Neuron (in vitro differentiated cells): Measurements from ENCODE around the gene DBN1.

ENCODE experiments used
- H2AFZ ChIP-seq: one replicate; pipeline ENCODE4 v1.6.1; 2013; ENCODE audit warnings: low read depth, mild to moderate bottlenecking, inconsistent platforms, low read length, moderate library complexity
- H3K27me3 ChIP-seq: one replicate; pipeline ENCODE4 v1.6.1; 2013; ENCODE audit warnings: low read length; ENCODE audit not compliant: insufficient read depth
- H3K36me3 ChIP-seq: one replicate; pipeline ENCODE4 v1.6.1; 2013; ENCODE audit warnings: low read length; ENCODE audit not compliant: insufficient read depth
- H3K4me1 ChIP-seq: one replicate; pipeline ENCODE4 v1.6.1; 2013; ENCODE audit warnings: low read length; ENCODE audit not compliant: insufficient read depth
- H3K4me3 ChIP-seq: 2 replicates; pipeline ENCODE4 v1.5.1; 2013; ENCODE audit warnings: mild to moderate bottlenecking, low read length, moderate library complexity
- H3K9me3 ChIP-seq: one replicate; pipeline ENCODE4 v1.6.1; 2013; ENCODE audit warnings: low read length

The DBN1 gene

DNA sequence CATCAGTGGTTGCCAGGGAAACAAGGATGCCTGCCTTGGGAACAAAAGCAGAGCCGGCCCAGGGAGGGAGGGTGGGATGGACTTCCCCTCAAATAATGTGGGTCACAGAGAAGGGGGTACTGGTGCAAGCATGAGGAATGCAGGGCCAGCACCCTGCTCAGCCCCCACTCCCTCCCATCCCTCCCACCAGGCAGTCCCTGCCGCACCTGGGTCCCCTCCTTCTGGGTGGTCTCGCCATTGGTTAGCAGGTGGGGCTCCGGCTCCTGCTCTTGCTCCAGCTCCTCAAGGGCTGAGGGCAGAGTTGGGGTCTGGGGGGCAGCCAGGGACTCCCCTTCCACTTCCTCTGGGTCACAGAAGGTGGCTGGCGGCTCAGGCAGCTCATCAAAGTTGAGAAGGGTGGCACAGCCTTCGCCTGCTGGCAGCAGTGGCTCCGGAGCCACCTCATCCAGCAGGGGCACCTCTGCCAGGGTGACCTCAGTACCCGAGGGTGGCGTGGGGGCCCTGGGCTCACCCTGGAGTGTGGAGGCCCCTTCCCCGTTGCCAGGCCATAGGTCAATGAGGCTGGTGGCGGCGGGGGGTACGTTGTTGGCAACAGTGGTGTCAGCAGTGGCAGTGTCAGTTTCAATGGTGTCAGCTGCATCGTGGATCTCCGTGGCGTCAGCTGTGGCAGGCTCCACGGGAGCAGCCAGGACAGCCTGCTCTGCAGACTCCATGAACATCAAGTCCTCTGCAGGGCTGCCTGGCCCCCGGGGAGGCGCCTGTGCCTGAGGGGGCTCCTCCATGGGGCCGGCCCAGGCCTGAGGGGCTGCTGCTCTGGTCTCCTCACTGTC is 15.4 kb downstream of the DBN1 start:
- no peak overlapping the region for H3K4me3 ChIP-seq
- no peaks in the 10 kb centered on the region for H3K27me3 ChIP-seq
- H3K9me3 ChIP-seq: no peaks in the 10 kb centered on the region
- H2AFZ ChIP-seq: no peak overlapping the region
- peaks cover 68% of the 10 kb centered on the region for H3K36me3 ChIP-seq
- peaks cover 42% of the 10 kb centered on the region for H3K4me1 ChIP-seq

DNA sequence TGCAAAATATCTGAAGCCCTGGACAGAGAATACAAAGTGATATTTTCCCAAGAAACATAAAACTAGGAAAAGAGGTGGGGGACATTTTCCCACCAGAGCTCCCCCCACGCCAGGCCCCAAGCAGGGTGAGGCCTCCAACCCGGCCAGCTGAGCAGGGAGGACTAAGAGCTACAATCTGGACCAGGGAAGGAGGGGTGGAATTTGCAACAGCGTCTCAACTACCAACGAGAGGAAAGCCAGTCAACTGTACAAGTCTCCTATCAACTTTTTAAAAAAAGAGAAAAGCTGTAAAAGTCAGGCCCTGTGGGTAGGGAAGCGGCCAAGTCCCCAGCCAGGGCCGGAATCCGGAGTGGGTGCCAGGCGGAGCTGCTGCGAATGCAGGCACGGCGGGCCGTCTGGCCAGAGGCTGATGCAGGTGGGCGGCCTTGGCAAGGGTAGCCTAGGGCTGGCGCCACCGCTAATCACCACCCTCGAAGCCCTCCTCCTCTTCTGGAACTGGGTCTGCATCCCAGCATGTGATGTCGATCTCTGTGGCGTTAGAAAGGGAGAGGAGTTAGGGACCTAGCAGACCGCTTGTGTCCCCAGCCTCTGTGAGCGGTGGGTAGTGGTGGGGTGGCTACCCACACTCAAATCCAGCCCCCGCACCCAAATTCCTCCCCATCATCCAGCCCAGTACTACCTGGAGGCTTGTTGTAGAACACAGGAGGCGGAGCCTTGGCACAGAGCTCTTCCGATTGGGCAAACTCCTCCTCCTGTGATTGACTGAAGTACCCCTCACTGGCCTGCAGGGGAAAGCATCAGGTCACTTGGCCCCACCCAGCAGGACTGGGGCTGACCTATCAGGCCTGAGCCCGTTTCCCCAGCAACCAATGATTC is 16.2 kb downstream of the DBN1 start:
- Histone ChIP-seq H3K4me3 (no peak overlapping the region), H3K27me3 (no peaks in the 10 kb centered on the region), H3K36me3 (peaks cover 68% of the 10 kb centered on the region), H2AFZ (no peak overlapping the region), H3K4me1 (peaks cover 44% of the 10 kb centered on the region), H3K9me3 (no peaks in the 10 kb centered on the region)

DNA sequence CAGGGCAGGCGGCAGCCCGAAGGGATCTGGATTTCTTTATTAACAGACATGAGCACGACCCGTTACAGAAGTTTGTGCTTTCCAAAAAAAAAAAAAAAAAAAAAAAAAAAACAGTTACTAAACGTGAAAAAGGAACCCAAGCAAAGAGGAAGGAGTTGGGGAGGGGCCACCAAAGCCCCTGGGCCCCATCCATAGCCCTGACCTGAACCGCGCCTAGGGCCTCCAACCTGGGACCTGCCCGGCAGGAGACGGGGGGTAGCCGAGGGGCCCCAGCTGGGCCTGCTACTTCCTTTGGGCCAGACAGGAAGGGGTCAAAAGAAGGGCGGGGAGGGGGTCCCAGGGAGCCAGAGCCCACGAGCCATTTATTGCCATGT is 16.9 kb downstream of the DBN1 start:
- Histone ChIP-seq H3K27me3 (no peaks in the 10 kb centered on the region), H3K36me3 (peaks cover 66% of the 10 kb centered on the region), H3K4me1 (peaks cover 44% of the 10 kb centered on the region), H2AFZ (no peak overlapping the region), H3K9me3 (no peaks in the 10 kb centered on the region), H3K4me3 (no peak overlapping the region)

DNA sequence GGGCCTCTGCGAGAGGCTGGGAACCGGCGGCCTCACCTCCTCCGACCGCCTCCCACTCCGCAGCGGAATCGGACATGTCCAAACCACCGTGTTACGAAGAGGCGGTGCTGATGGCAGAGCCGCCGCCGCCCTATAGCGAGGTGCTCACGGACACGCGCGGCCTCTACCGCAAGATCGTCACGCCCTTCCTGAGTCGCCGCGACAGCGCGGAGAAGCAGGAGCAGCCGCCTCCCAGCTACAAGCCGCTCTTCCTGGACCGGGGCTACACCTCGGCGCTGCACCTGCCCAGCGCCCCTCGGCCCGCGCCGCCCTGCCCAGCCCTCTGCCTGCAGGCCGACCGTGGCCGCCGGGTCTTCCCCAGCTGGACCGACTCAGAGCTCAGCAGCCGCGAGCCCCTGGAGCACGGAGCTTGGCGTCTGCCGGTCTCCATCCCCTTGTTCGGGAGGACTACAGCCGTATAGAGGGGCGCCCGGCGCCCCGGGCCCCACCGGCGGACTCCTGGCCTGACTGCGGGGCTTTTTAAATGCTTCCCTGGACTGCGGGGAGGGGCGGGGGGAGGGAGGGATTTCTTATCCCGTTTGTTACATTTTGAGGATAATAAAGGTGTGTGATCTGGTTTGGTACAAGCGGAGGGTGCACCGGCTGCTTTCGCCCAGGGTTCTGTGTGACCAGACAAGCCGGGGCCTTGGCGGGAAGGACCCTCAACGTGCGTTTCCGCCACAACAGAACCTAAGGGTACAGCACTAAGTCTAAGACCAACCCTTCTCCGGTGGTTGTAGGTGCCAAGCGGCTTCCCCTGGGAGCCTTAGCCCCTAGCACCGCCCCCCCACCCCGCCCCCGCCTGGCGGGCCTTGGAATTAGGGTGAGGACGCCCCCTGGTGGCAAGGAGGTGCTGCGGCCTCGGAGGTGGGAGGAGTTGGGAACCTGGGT is 17.5 kb downstream of the DBN1 start:
- no peaks in the 10 kb centered on the region for H3K27me3 ChIP-seq
- no peaks in the 10 kb centered on the region for H3K9me3 ChIP-seq
- H3K36me3 ChIP-seq: peaks cover 62% of the 10 kb centered on the region
- peaks cover 44% of the 10 kb centered on the region for H3K4me1 ChIP-seq
- no peak overlapping the region for H3K4me3 ChIP-seq
- no peak overlapping the region for H2AFZ ChIP-seq

DNA sequence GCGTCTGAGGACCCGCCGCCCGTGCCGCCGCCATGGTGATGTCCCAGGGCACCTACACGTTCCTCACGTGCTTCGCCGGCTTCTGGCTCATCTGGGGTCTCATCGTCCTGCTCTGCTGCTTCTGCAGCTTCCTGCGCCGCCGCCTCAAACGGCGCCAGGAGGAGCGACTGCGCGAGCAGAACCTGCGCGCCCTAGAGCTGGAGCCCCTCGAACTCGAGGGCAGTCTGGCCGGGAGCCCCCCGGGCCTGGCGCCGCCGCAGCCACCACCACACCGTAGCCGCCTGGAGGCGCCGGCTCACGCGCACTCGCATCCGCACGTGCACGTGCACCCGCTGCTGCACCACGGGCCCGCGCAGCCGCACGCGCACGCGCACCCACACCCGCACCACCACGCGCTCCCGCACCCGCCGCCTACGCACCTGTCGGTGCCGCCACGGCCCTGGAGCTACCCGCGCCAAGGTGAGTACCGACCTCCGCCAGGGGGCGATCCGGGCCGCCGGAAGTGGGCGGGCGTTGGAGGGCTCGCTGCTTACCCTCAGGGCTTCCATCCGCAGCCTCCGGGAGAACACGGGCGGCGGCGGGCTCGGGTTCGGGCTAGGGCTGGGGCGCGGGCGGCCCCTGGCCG is 18.3 kb downstream of the DBN1 start:
- peaks cover 44% of the 10 kb centered on the region for H3K4me1 ChIP-seq
- no peaks in the 10 kb centered on the region for H3K9me3 ChIP-seq
- H2AFZ ChIP-seq: no peak overlapping the region
- H3K4me3 ChIP-seq: no peak overlapping the region
- H3K36me3 ChIP-seq: peaks cover 55% of the 10 kb centered on the region
- no peaks in the 10 kb centered on the region for H3K27me3 ChIP-seq

DNA sequence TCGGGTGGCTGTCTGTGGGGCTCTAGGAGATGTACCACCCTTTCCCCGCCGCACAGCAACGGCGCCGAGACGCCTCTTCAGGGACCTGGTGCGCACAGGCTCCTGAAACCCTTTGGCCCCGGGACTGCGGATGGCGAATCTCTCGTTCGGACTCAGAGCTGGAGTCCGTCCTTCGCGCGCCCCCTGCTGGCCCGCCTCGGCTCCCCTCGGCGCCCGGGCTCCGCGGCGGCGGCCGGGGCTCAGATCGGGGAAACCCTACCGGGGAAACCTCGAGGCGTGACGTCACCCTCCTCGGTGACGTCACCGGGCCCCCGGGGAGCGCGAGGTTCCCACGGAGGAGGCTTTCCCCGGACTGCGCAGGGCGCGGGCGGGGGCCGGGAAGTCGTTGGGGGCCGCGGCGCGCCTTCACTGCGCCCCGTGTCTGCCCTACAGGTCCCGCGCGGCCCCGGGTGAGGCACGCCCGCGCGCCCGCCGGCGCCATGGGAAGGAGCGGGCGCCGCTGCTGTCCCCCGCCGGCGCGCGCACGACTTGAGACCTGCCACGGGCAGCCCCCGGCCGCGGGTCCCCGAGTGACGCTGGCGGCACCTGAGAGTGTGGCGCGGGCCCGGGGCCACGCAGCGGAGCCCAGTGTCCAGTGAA is 18.9 kb downstream of the DBN1 start:
- H3K36me3 ChIP-seq: peaks cover 50% of the 10 kb centered on the region
- no peak overlapping the region for H2AFZ ChIP-seq
- H3K4me1 ChIP-seq: peaks cover 44% of the 10 kb centered on the region
- no peak overlapping the region for H3K4me3 ChIP-seq
- no peaks in the 10 kb centered on the region for H3K9me3 ChIP-seq
- no peaks in the 10 kb centered on the region for H3K27me3 ChIP-seq

DNA sequence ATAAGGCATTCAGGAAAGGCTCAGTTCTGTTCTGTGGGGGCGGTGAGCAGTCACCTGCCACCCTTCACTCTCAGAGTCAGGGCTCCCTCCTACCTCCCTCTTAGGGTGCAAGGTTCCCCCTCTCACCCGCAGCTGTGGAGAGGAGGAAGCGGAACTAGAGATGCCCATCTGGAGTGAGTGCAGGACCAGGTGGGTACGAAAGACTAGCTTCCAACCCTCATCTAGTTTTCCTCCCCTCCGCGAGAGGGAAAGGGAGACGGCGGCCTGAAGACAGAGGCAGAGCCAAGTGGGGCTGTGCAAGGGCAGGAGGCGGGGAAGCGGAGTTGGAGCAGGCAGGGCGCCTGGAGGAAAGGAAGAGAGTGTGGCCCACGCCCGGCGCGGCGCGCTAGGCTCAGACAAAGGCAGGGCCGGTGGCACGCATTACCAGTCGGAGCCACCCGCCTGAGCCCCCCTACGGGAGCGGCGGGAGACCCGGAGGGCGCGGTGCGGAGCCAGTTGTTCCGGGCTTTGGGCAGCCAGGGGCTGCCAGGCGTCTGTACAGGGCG is 19.5 kb downstream of the DBN1 start:
- peaks cover 44% of the 10 kb centered on the region for H3K36me3 ChIP-seq
- no peak overlapping the region for H2AFZ ChIP-seq
- no peak overlapping the region for H3K4me3 ChIP-seq
- no peaks in the 10 kb centered on the region for H3K27me3 ChIP-seq
- H3K4me1 ChIP-seq: peaks cover 44% of the 10 kb centered on the region
- H3K9me3 ChIP-seq: no peaks in the 10 kb centered on the region

DNA sequence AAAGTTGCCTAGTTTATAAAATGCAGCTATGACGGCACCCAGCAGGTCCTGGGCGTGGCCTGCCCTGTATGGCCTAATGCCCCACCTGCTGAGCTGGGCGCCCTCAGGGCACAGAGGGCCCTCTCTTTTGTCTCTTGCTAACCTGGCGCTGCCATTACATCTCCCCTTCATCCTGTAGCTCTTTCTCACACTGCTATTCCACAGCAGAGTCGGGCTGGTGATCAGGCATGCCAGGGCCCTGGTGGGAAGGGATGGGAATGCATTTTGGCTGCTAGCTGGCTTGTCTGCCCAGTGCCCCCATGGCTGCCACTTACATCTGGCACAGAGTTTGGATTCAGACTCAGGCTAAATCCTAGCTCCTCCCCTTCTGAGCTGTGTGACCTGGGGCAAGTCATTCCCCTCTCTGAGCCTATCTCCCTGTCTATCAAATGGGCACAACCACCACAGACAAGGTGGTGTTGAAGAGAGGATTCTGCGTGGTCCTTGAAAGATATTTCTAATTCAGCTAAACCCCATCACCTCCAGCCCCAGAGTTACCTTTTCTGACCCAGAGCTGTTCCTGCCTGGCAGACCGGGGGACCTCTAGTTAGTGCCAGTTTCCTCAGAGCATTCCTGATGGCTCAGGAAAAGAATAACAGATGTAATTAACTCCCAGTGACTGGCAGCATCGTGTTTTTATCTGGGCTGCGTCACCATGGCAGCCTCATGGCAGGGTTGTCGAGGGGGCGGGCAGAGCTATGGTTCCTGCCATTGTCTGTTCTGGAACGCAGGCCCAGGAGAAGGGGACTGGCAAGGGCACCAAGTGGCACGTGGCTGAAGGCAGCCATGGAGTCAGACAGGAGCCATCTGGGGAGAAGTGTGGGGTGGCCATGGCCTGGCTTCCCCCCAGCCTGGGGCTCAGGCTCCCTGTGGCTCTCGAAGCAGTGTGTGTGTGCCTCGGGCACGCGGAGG is 20.5 kb downstream of the DBN1 start:
- Histone ChIP-seq H3K4me1 (peaks cover 44% of the 10 kb centered on the region), H3K36me3 (peaks cover 35% of the 10 kb centered on the region), H3K9me3 (no peaks in the 10 kb centered on the region), H3K4me3 (no peak overlapping the region), H2AFZ (no peak overlapping the region), H3K27me3 (no peaks in the 10 kb centered on the region)

DNA sequence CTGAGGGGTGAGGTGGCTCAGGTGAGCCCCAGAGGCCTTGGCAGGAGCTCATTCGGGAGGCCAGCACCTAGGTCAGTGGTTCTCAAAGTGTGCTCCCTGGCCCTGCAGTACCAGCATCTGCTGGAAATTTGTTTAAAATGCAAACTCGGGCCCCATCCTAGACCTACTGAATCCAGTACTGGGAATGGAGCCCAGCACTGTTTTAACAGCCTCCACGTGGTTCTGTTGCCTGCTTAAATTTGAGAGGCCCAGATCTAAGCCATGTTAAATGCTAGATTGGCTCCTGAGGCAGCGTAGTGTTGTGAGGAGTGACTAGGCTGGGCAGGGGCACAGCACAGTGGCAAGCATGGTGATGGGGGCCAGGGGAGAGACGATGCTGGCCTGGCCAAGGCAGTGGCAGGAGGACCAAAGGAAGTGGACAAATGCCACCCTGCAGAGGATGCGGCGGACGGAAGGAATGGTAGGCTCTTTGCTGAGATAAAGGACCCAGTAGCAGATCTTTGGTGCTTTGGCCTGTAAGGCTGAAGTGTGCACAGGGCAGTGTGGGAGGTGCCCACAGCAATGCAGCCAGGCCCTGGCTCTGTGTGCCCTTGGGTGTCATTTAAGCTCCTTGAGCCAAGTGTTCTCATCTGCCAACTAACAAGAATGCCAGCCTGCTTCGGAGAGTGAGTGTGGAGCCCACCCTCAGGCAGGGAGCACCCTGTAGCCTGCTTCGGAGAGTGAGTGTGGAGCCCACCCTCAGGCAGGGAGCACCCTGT is 22.6 kb downstream of the DBN1 start:
- H3K9me3 ChIP-seq: no peaks in the 10 kb centered on the region
- peaks cover 43% of the 10 kb centered on the region for H3K4me1 ChIP-seq
- no peak overlapping the region for H2AFZ ChIP-seq
- no peak overlapping the region for H3K4me3 ChIP-seq
- peaks cover 19% of the 10 kb centered on the region for H3K36me3 ChIP-seq
- H3K27me3 ChIP-seq: no peaks in the 10 kb centered on the region

DNA sequence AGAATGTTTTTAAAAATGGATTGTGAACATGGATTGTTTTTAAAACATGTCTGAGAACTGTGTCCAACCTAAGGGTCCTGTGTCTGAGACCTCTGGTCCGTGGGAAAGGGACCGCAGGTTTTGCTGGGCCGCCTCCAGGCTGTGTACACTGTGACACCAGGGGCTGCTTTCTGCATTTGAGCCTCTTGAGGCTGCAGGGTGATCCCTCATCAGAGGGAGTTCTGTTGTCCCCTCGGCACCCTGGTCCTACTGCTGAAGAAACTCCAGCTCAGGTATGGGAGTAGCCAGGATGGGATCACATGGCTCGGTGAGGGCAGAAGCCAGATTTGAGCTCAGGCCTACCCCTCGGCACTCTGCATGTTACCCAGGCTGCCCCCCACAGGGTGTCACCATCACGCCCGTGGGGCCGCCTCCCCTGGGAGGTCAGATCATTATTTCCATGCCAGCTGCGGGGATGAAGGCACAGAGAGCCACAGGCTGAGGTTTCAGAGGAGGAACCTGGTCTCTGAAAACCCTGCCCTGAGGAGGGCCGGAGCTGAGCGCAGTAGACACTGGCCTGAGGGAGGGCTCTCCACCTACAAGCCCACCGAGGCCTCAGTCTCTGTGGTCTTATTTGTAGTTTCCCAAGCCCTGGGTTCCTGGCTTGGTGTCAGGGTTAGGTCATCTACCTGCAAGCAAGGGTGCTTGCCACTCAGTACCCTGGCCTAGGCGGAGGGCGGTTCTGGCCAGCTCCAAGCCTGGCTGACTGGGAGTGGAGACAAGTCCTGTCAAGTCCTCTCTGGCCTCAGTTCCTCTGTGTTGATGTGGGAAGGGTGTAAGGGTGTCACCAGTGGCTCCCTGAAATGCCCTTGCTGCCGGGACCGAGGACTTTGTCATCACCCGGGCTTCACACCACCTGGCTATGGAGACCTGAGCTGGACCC is 24.0 kb downstream of the DBN1 start:
- H2AFZ ChIP-seq: no peak overlapping the region
- H3K36me3 ChIP-seq: peaks cover 15% of the 10 kb centered on the region
- H3K4me3 ChIP-seq: no peak overlapping the region
- no peaks in the 10 kb centered on the region for H3K9me3 ChIP-seq
- H3K27me3 ChIP-seq: no peaks in the 10 kb centered on the region
- H3K4me1 ChIP-seq: peaks cover 57% of the 10 kb centered on the region
